Osteocyte (in vitro differentiated cells): ENCODE data around the gene PEX11G. TPM values are rescaled to one million over a fixed set of nuclear protein-coding genes. Genes with fewer than 3 reads are reported as not detected.

Experiments
- DNase-seq: peaks from one replicate; pipeline ENCODE4 v3.0.0; 2021; ENCODE audit warnings: mixed read lengths; ENCODE audit not compliant: unreplicated experiment; ENCODE audit errors: extremely low spot score
- H3K27ac Mint-ChIP-seq: one replicate; pipeline ENCODE4 v1.8.0; 2021; ENCODE audit warnings: mild to moderate bottlenecking, mixed read lengths; ENCODE audit not compliant: unreplicated experiment
- H3K27me3 Mint-ChIP-seq: one replicate; pipeline ENCODE4 v1.8.0; 2021; ENCODE audit warnings: mixed read lengths; ENCODE audit not compliant: unreplicated experiment
- H3K36me3 Mint-ChIP-seq: one replicate; pipeline ENCODE4 v1.8.0; 2021; ENCODE audit warnings: mixed read lengths; ENCODE audit not compliant: unreplicated experiment
- H3K4me1 Mint-ChIP-seq: one replicate; pipeline ENCODE4 v1.8.0; 2021; ENCODE audit warnings: mixed read lengths; ENCODE audit not compliant: unreplicated experiment
- H3K4me3 Mint-ChIP-seq: one replicate; pipeline ENCODE4 v1.8.0; 2021; ENCODE audit warnings: mild to moderate bottlenecking, moderate library complexity, mixed read lengths; ENCODE audit not compliant: unreplicated experiment
- H3K9me3 Mint-ChIP-seq: one replicate; pipeline ENCODE4 v1.8.0; 2021; ENCODE audit warnings: mixed read lengths; ENCODE audit not compliant: unreplicated experiment
- CTCF ChIP-seq: fragments of 200-600 bp; sonication (generic); IDR thresholded peaks from 2 replicates; pipeline ENCODE4 v1.5.0; 2021; ENCODE audit warnings: antibody characterized with exemption, mild to moderate bottlenecking, moderate library complexity
- long read RNA-seq: library from polyadenylated mRNA; unstranded; transcript quantifications from one replicate; pipeline ENCODE4 v2.0.0, GENCODE V29; 2021
- total RNA-seq: library from RNA; stranded (reverse); gene quantifications from 2 replicates; pipeline ENCODE4 v1.2.1, GENCODE V29; 2021

PEX11G gene
- total RNA-seq, result 2.1 and 2.5 TPM in 2 replicates
- long read RNA-seq, partial matches to known transcripts, result 0 of 1 reads
- long read RNA-seq, other reads (novel, unspliced or antisense), result 0 of 1 reads

- Mint-ChIP-seq H3K9me3 (no peaks in the 10 kb centered on the region), H3K27ac (peak within 1 kb of the TSS; percentile 74), H3K4me1 (peaks cover 8% of the 10 kb centered on the region), H3K4me3 (peak within 1 kb of the TSS; percentile 62), H3K27me3 (no peaks in the 10 kb centered on the region), H3K36me3 (no peaks in the 10 kb centered on the region)
- peak; percentile 93 for DNase-seq
- no peak for TF ChIP-seq CTCF
Measured at GRCh38 chr19:7488736-7489353, at the start of gene PEX11G. Gene PEX11G (minus strand): TSS chr19:7489035. CDS start chr19:7489010, 25 bp downstream.

GRCh38 chr19:7535998-7536695, 47.3 kb upstream of the PEX11G start:
- Mint-ChIP-seq H3K9me3 (no peaks in the 10 kb centered on the region), H3K27ac (peak overlapping the region; percentile 99), H3K36me3 (peaks cover 15% of the 10 kb centered on the region), H3K4me3 (peak overlapping the region; percentile 94), H3K4me1 (peaks cover 15% of the 10 kb centered on the region), H3K27me3 (no peaks in the 10 kb centered on the region)
- no peak for TF ChIP-seq CTCF
- no peak for DNase-seq

DNA sequence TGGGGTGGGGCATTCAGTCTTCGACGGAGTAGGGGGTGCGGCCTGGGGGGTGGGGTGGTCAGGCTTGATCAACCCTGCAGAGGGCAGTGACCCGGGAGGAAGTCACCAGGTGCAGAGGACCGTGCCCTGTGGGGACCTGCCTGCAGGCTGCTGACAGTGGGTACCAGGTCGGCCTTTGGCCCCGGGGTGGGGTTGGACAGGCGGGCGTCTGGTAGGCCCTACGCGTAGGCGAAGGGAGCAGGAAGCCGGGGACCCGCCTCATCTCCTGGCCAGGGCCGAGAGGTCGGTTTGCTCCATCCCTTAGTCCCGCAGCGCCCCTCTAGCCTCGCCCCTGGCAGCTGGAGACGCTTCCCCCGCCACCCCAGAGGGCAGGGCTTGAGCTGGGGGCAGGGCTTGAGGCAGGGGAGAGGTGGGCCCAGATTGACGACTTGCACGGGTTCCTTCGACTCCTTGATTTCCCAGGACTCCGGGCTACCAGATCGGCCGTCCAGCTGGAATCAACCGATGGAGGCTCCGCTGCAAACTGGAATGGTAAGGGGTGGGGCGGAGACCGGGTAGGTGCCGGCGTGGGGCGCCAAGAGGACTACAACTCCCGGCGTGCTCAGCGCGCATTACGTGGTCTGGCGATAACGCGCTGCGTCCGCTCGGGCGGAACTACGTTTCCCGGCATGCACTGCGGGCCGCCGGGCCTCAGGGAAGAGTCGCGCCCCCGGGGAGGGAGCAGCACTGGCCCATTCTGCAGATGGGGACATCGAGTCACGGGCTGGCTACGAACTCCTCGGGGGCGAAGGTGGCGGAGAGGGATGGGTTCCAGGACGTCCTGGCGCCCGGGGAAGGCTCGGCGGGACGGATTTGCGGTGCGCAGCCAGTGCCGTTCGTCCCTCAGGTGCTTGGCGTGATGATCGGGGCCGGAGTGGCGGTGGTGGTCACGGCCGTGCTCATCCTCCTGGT, 46.5 kb upstream of the PEX11G start, which contains the start of gene PNPLA6:
Gene PNPLA6, plus strand, starts transcription at position 671 of the 951 bp plus-strand sequence. Its CDS starts 72 bp downstream, at position 743.
- Mint-ChIP-seq H3K4me1 (peaks cover 15% of the 10 kb centered on the region), H3K27me3 (no peaks in the 10 kb centered on the region), H3K4me3 (peak within 1 kb of the TSS; percentile 94), H3K9me3 (no peaks in the 10 kb centered on the region), H3K27ac (peak within 1 kb of the TSS; percentile 99), H3K36me3 (peaks cover 14% of the 10 kb centered on the region)
- peak; percentile 98 for DNase-seq
- no peak for TF ChIP-seq CTCF

GRCh38 chr19:7534531-7535046, 45.8 kb upstream of the PEX11G start:
- DNase-seq, result peak; percentile 87
- peak overlapping the region; percentile 99 for H3K27ac Mint-ChIP-seq
- peaks cover 12% of the 10 kb centered on the region for H3K36me3 Mint-ChIP-seq
- no peaks in the 10 kb centered on the region for H3K27me3 Mint-ChIP-seq
- TF ChIP-seq CTCF, result peak; percentile 25
- peaks cover 15% of the 10 kb centered on the region for H3K4me1 Mint-ChIP-seq
- H3K4me3 Mint-ChIP-seq, result peak overlapping the region; percentile 94
- H3K9me3 Mint-ChIP-seq, result no peaks in the 10 kb centered on the region
